Endothelial cell (in vitro differentiated cells): ENCODE data around the gene SPAG17. TPM values are rescaled to one million over a fixed set of nuclear protein-coding genes. Genes with fewer than 3 reads are reported as not detected.

ENCODE experiments used
- DNase-seq: peaks from one replicate; pipeline ENCODE4 v3.0.0; 2021; ENCODE audit warnings: low spot score
- H3K27ac Mint-ChIP-seq: one replicate; pipeline ENCODE4 v1.8.0; 2021; ENCODE audit warnings: mixed read lengths, inconsistent platforms; ENCODE audit not compliant: unreplicated experiment
- H3K27me3 Mint-ChIP-seq: one replicate; pipeline ENCODE4 v1.8.0; 2021; ENCODE audit warnings: mild to moderate bottlenecking, moderate library complexity, mixed read lengths, inconsistent platforms; ENCODE audit not compliant: unreplicated experiment
- H3K36me3 Mint-ChIP-seq: one replicate; pipeline ENCODE4 v1.8.0; 2021; ENCODE audit warnings: mild to moderate bottlenecking, low read depth, mixed read lengths, inconsistent platforms; ENCODE audit not compliant: unreplicated experiment
- H3K4me1 Mint-ChIP-seq: one replicate; pipeline ENCODE4 v1.8.0; 2021; ENCODE audit warnings: mild to moderate bottlenecking, mixed read lengths, inconsistent platforms; ENCODE audit not compliant: unreplicated experiment
- H3K4me3 Mint-ChIP-seq: one replicate; pipeline ENCODE4 v1.8.0; 2021; ENCODE audit warnings: mild to moderate bottlenecking, mixed read lengths, inconsistent platforms; ENCODE audit not compliant: unreplicated experiment
- H3K9me3 Mint-ChIP-seq: one replicate; pipeline ENCODE4 v1.8.0; 2021; ENCODE audit warnings: mixed read lengths, inconsistent platforms; ENCODE audit not compliant: unreplicated experiment
- total RNA-seq: library from RNA; stranded (reverse); fragmentation: NEBNext Ultra II Directional; extraction: Animal tissue kit (Norgen Biotek cat#: 25700); gene quantifications from one replicate; pipeline ENCODE4 v1.2.1, GENCODE V29; 2021; ENCODE audit not compliant: unreplicated experiment
- TF ChIP-seq, protein P1 (sequence below): fragments of 200-600 bp; sonication (generic); IDR thresholded peaks from one replicate; pipeline ENCODE4 v1.5.0; 2021; ENCODE audit warnings: antibody characterized with exemption; ENCODE audit not compliant: unreplicated experiment

Gene SPAG17
- total RNA-seq, 1 donor from 2014 or later: 9.5 TPM

DNA sequence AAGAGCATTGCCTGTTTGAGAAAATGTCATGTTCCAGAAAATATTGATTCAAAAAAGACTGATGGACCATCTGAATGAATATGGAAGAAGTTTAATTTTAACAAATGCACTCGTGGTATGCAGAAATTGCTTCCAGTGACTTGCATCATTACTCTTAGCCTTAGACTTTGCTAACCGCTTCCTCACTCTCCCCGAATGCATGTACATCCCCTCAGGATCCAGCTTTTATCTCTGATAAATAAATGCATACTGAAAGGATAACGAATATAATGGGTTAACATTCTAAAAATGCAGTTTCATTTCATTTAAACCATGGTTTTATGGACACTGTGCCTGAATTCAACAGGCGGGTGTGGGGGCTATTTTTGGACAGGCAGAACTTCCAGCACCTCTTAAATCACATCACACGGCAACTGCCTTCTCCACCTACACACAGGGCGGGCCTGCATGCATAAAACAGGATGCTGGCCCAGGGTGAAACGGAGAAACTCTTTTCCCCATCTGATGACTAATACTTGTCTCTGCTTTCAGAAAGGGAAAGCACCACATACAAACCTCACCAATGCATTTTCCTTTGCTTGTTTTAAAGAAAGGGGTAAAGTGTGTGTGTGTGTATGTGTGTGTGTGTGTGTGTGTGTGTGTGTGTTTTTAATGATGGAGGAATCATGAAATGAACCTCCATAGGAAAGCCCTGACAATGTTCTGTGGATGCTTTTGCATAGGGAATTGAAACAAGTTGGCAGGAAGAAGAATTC is 48.7 kb downstream of the SPAG17 start:
- Mint-ChIP-seq H3K27me3 (no peaks in the 10 kb centered on the region), H3K27ac (no peak overlapping the region), H3K36me3 (no peaks in the 10 kb centered on the region), H3K4me3 (no peak overlapping the region), H3K4me1 (peaks cover 5% of the 10 kb centered on the region), H3K9me3 (no peaks in the 10 kb centered on the region)
- no peak for DNase-seq
- TF ChIP-seq, protein P1, sequence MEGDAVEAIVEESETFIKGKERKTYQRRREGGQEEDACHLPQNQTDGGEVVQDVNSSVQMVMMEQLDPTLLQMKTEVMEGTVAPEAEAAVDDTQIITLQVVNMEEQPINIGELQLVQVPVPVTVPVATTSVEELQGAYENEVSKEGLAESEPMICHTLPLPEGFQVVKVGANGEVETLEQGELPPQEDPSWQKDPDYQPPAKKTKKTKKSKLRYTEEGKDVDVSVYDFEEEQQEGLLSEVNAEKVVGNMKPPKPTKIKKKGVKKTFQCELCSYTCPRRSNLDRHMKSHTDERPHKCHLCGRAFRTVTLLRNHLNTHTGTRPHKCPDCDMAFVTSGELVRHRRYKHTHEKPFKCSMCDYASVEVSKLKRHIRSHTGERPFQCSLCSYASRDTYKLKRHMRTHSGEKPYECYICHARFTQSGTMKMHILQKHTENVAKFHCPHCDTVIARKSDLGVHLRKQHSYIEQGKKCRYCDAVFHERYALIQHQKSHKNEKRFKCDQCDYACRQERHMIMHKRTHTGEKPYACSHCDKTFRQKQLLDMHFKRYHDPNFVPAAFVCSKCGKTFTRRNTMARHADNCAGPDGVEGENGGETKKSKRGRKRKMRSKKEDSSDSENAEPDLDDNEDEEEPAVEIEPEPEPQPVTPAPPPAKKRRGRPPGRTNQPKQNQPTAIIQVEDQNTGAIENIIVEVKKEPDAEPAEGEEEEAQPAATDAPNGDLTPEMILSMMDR: no peak

DNA sequence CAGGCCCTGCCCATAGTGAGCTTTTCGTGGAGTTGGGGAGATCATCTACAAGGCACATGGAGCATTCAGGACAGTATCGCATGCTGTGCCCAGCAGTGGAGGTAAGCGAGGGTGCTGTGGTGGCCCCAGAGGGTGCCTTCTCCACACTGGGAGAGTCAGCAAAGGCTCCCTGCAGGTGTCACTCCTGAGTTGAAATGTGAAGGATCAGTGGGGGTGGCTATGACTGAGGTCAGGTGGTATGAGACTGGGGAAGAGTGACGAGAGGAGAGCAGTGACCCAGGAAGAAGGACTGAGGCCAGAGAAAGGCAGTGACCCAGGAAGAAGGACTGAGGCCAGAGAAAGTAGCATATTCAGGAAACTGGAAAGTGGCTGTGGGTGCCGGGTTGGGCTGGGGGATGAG is 53.0 kb downstream of the SPAG17 start:
- no peak overlapping the region for H3K27ac Mint-ChIP-seq
- peaks cover 5% of the 10 kb centered on the region for H3K4me1 Mint-ChIP-seq
- H3K9me3 Mint-ChIP-seq: no peaks in the 10 kb centered on the region
- TF ChIP-seq, protein P1: no peak
- no peaks in the 10 kb centered on the region for H3K36me3 Mint-ChIP-seq
- no peak for DNase-seq
- peaks cover 1% of the 10 kb centered on the region for H3K27me3 Mint-ChIP-seq
- H3K4me3 Mint-ChIP-seq: no peak overlapping the region

DNA sequence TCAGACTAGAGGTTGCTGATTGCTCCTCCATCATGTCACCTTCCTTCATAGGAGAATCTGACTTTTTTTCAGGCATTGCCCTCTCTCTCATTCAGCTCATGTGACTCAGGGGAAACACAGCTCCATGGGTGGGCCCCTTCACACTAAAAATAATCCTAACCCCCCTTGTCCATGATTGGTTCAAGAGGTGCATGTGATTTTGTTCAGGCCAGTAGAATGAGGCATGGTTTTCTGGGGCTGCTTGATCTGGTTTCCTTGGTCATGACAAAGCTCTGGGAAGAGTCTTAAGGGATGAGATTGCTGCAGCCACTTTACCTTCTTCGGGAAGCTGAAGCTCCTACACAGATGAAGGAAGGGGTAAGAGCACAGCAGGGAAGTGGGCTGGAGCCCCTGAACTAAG is 56.3 kb downstream of the SPAG17 start:
- Mint-ChIP-seq H3K9me3 (no peaks in the 10 kb centered on the region), H3K27ac (no peak overlapping the region), H3K4me1 (no peaks in the 10 kb centered on the region), H3K36me3 (no peaks in the 10 kb centered on the region), H3K27me3 (peaks cover 1% of the 10 kb centered on the region), H3K4me3 (no peak overlapping the region)
- DNase-seq: no peak
- TF ChIP-seq, protein P1: no peak

DNA sequence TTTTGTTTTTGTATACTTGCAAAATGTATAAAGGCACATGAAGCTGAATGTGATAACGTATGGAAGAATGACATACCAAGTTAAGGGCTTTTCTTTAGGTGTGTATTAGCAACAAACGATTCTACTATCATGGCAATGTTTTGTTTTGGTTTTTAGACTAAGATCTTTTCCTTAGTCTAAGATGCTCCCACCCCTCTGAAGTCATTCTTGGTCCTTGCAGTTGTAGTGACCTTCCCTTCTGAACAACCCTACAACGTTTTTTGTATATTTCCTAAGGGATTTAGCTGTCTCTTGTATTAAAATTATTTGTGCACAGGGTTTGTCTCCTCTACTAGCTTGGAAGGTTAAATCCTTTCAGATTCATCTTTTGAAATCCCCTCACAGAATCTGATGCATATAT is 61.0 kb downstream of the SPAG17 start:
- Mint-ChIP-seq H3K4me1 (no peaks in the 10 kb centered on the region), H3K4me3 (no peak overlapping the region), H3K27me3 (peaks cover 1% of the 10 kb centered on the region), H3K36me3 (no peaks in the 10 kb centered on the region), H3K9me3 (no peaks in the 10 kb centered on the region), H3K27ac (no peak overlapping the region)
- DNase-seq: no peak
- TF ChIP-seq, protein P1: no peak

DNA sequence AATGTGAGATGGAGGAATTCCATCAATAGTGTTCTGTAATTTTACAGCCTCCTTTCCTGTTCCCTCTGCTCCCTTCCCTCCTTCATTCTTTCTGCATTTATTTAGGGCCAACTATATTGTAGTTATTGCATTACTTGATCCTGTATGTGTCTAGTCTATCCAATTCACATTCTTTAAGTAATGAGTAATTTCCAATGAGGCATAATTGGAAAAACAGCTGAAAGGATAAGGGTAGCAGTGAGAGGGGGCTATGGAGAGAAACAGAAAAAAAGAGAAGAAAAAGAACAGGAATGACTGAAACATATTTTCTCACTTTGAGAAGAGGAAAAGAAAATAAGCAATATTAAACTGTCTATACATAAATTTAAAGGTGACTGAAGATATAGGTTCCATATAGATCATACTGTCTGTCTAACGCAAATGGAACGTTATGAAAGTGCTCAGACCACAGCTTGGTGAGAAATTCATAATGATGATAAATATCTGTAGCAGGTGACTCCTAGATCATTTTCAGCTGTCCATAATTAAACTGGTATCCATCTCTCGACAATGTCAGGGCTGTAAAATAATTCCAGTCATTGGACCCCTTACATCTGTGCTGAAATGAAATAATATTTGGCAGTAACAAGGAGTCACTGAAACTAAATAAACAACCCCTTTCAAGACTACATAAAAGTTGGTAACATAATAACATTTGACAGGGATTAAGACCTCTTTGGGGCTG is 61.8 kb downstream of the SPAG17 start:
- no peak for DNase-seq
- H3K27ac Mint-ChIP-seq: no peak overlapping the region
- no peak overlapping the region for H3K4me3 Mint-ChIP-seq
- TF ChIP-seq, protein P1: no peak
- H3K4me1 Mint-ChIP-seq: no peaks in the 10 kb centered on the region
- H3K9me3 Mint-ChIP-seq: no peaks in the 10 kb centered on the region
- H3K36me3 Mint-ChIP-seq: no peaks in the 10 kb centered on the region
- peaks cover 1% of the 10 kb centered on the region for H3K27me3 Mint-ChIP-seq
